ENCODE results near the gene WHRN.

Gene WHRN

DNA sequence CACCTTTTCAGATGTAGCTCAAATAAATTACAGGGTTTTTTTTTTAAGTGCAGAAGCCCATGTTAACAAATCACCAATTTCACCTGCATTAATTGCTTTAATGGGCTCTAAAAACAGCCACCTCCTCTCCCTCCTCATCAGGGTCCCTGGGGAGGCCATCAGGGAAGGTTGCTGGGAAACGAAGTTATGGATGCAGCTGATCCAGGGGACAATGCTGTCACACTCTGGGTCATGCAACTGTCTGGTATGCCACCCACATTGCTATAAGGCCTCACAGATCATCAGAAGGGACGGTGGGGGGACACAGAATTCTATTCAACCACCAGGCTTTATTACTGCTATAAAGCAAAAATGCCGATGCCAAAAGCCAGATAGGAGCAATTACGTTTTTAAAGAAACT lies 9.3 kb downstream of the WHRN start:
- no peak for DNase-seq
- in situ Hi-C loops (cut with MboI; ENCODE audit: low pct_unique_long_range_greater_than_20kb, low sequenced_read_pairs), result no loop called here

DNA sequence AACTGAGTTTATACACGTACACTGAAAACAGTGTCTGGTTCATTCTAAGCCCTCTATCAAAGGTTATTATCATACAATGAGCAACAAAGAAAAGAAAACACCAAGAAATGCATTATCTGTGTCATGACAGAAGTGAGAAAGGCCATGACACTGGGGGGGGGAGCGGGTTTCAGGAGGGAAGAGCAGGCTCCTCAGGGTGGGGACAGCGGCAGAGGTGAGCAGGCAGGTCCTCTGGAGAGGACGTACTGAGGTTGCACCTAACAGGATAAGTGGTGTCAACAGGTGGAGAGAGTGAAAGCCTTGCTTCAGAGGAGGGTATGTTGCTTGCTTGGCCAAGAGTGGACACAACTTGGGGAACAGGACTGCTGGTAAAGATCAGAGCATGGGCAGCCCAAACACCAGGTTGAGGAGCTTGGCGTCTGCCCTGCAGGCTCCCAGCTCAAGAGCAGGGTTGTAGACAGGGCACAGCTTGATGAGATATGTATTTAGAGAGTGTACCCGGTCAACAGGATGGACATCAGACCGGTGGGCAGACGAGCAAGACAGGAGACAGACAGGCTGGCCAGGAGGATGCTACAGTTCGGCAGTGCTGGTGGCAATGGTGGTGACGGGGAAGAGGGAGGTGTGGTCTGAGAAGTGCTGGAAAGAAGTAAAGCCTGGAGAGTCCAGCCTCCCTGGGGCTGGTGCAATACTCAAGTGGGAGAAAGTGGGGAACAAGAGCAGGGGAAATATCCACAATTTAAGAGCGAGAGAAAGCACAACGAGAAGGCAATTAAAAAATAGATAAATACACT lies 10.3 kb downstream of the WHRN start:
- in situ Hi-C loops (cut with MboI; ENCODE audit: low pct_unique_long_range_greater_than_20kb, low sequenced_read_pairs), result no loop called here
- no peak for DNase-seq

DNA sequence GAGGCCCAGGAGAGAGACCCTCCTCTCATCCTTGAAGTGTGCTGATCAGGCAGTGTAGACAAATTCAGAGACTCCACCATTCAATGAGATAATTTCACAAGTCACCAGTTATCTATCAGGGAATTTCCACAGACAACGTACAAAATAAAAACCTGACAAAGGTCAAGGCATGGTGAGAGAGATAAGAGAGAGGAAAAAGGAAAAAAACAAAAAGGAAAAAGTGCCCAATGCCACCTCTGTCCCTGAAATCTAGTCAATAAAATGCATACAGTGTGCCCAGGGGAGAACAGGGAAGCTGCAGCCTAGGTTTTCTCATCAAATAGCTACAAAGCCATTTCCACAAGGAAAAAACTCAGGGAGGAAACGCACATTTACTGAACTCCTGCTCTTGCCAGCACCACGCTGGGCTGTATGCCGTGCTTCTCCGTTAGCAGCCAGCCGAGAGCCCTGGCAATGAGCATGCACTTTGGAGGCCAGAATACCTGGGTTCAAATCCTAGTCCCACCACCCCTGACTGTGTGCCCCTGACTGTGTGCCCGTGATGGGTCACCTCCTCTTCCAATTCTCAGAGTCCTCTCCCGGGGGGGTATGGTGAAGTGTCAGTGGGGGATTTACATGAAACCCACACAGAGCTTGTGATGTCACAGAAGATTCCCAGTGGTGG lies 11.6 kb downstream of the WHRN start:
- in situ Hi-C loops (cut with MboI; ENCODE audit: low pct_unique_long_range_greater_than_20kb, low sequenced_read_pairs), result no loop called here
- no peak for DNase-seq

DNA sequence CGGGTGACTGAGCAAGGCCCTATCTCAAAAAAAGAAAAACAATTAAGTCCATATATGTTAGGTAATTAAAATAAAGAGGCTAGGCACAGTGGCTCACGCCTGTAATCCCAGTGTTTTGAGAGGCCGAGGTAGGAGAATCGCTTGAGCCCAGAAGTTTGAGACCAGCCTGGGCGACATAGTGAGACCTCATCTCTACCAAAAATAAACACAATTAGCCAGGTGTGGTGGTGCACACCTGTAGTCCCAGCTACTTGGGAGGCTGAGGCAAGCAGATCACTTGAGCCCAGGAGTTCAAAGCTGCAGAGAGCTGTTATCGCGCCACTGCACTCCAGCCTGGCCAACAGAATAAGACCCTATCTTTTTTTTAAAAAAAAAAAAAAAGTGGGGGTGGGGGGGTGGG lies 12.3 kb downstream of the WHRN start:
- in situ Hi-C loops (cut with MboI; ENCODE audit: low pct_unique_long_range_greater_than_20kb, low sequenced_read_pairs), result no loop called here
- DNase-seq, result no peak

DNA sequence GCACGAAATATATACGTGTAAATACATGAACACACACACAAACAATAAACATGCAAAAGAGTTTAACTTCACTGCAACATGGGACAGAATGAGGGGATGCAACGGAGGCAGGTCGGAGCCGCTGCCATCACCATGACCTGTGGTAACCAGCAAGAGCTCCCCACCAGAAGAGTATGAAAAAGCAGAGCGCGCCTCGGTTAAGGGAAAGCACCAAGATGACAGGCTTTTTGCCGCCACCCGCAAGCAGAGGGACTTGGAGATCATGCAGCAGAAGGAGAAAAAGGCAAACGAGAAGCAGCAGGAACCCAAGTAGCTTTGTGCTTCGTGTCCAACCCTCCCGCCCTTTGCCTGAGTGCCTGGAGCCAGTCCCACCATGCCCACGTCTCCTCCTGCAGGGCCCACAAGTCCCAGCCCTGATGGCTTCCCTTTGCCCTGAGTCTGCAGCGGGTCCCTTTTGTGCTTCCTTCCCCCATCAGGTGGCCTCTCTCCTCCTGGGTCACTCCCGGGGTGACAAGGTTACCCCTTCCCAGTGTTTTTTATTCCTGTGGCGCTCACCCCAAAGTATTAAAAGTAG lies 13.8 kb downstream of the WHRN start:
- in situ Hi-C loops (cut with MboI; ENCODE audit: low pct_unique_long_range_greater_than_20kb, low sequenced_read_pairs), result no loop called here
- DNase-seq, result no peak

DNA sequence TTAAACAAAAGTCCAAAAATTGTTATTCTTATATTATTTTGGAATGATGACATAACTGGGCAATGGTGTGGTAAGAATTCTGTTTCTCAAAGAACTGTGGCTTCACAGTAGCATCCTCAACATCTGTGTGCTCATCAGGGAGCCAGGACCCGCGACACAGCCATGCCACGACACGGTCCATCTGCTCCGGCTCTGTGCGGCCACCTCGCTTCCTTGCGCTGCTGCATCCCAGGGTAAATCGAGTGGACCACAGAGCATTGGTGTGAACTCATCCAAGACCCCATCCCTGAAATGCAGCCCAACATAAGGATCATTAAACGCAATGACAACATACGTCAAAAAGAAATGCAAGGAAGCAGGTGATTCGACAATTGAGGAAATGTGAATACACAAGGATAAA lies 15.3 kb downstream of the WHRN start:
- in situ Hi-C loops (cut with MboI; ENCODE audit: low pct_unique_long_range_greater_than_20kb, low sequenced_read_pairs), result no loop called here

DNA sequence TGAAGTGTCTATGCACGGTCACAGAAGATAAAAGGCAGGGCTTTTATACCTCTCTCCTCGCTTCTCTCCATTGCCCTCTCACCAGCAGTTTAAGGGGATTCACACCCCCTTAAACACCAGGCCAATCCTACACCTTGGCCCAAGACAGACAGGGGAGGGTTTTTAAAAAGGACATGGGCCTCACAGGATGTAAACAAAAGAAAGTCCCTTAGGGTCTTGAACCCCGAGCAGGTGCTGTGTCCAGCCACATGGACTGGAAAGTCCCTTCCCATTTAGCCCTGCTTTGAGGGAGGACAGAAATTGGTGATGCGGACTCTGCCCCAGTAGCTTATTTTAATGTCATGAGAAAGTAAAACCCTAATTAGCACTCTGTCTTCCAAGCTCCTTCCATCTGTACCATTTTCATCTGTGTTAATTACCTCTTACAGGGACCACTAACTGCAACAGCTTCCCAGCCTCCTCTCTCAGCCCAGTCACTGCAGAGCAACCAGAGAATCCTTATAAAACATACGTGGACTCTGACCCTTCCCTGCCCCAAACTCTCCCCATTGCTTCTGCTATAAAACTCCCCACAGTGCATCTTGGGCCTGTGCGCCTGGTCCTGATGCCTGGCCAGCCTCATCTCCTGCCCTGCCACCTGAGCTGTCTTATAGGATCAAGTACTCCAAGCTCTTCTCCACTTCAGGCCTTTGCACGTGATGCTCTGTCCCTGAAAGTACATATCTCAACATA lies 16.7 kb downstream of the WHRN start:
- DNase-seq, result no peak
- in situ Hi-C loops (cut with MboI; ENCODE audit: low pct_unique_long_range_greater_than_20kb, low sequenced_read_pairs), result no loop called here

More for the DNA sequence above, 15.3 kb downstream of the WHRN start:
- DNase-seq, result no peak

DNA sequence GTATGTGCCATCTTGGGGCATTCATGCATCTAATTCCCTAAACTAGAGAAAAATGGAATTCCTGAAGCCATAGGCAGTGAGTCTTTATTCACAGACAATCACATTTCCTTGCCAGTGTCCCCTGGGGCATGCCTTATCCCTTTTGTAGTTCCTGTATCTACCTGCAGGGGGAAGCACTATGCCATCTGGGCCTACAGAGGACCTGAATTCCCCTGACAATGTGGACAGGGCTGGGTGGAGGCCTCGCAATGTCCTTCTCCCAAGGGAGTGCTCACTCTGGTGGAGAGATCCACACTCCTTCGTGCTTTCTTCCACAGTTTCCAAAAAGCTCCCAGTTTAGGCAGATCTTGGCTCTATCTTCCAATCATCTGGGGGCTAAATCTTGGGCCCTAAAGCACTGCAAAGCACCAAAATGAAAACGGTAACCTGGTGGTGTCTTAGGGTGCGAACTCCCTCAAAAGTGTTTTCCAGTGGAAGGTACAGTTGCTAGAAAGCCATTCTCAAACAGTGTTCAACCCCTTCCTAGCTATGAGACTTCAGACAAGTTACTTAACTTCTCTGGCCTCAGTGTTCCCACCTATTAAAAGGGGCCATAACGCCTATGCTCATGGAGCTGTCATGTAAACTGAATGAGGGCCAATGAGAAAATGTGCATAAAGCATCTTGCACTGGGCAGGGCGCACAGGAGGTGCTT lies 17.5 kb downstream of the WHRN start:
- DNase-seq, result peak; percentile 64
- in situ Hi-C loops (cut with MboI; ENCODE audit: low pct_unique_long_range_greater_than_20kb, low sequenced_read_pairs), result no loop called here

DNA sequence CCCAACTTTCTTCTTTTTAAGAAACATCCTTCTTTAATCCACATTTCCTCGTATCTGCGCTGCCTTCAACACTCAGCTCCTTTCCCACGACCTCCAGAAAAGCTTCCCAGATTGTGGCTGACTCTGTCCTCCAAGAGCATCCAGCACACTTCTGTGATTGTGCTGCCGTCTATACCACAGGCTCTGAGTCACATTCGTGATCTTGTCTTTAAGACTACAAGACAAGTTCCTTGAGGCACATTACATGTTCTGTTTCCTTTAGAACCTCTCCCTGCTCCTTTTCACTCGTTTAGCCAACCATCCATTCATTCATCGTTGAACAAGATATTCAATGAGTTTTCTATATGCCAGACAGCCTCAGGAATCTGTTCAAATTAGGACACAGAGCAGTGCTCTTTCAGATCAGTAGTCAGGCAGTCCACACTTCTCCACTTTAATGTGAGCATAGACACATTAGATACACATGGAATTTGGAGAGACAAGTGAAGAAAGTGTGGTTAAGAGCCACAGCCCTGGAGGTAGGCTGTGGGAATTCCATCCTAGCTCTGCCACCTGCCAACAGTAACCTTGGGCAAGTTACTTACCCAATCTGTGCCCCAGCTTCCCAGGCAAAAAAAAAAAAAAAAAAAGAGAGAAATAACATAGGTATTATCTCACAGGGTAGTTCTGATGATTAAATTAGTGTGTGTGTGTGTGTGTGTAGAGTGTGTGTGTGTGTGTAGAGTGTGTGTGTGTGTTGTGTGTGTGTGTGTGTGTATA lies 18.9 kb downstream of the WHRN start:
- no peak for DNase-seq
- in situ Hi-C loops (cut with MboI; ENCODE audit: low pct_unique_long_range_greater_than_20kb, low sequenced_read_pairs), result no loop called here

DNA sequence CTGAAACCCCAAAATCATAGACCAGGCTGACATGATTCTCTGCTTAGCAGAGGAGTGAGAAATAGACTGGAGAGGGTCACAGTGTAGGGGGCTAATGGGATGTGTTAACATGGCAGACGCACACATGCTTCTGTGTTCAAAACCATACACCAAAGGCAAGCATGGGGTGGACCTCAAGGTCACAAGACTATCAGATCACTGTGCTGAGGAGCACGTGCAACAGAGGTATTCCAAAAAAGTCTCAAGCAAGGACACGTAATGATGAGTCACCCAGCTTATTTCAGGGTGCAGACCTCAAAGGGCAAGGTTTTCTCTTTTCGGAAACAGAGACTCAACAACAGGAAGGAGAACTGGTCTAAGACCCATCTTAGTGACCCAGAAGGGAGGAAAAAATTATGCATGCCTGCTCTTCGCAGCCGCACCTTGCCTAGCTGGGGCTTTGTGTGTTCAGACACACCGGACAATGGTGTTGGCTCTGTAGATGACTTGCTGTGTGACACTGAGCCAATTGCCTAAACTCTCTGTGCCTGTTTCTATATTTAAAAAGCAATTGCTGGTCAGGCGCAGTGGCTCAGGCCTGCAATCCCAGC lies 20.3 kb downstream of the WHRN start:
- in situ Hi-C loops (cut with MboI; ENCODE audit: low pct_unique_long_range_greater_than_20kb, low sequenced_read_pairs), result no loop called here
- no peak for DNase-seq

DNA sequence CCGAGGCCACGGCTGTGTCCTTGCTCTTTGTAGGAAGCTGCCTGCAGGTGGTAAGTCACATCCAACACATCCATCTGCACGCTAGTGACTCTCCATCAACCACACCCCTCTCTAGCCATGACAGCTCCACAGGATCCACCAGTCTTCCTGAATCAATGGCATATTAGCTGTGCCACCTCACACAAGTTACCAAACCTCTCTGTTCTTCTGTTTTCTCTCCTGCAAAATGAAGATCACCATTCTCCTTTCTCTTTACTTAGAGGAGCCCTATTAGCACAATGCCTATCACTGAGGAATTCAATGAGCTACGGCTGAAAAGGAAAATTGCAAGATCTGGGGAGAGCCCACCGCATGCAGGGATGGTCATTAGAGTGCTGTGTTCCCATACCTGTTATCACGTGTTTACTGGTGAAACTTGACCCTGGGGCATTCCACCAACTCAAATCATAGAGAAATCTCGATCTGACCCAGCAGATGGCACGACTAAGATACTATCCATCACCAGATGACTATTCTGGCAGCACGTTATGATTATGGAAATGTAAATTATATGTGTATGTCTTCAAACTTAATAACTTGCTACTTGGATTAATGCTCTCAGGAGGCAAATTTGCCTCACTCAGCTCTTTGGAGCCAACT lies 20.9 kb downstream of the WHRN start:
- no peak for DNase-seq
- in situ Hi-C loops (cut with MboI; ENCODE audit: low pct_unique_long_range_greater_than_20kb, low sequenced_read_pairs), result no loop called here

DNA sequence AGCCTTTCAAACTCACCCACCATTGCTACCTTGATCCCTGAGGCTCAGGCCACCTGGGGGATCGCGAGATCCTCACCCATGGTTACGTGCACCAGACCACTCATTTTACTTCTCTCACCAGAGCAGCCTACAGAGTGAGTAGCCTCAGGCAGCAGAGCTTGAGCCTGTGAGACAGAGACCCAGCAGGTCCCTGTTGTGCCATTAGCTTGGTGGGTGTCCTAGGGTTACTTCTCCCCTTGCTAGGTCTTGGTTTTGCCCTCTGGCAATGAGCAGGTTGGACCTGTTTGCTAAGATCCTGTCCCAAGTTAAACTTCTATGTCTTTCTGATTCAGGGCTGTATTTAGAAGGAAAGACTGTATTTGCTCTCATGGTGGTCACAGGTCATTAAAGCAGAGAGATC lies 21.8 kb downstream of the WHRN start:
- DNase-seq, result no peak

DNA sequence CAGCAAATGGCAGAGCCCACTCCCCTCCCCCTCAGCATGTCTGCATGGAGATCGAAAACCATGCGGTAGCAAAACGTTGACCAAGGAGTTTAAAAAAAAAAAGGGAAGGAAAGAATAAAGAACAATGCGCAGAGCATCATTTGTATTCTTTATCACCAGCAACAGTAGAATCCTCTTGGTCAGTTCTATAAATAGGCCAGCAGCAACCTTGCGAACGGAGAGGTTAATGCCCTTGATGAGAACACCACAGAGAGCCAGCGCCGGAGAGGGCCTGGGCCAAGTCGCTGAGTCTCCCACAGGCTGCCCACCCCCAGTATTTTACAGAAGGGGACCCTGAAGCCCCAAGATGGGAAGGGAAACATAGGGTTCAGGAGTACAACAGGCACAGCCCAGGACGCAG lies 22.7 kb downstream of the WHRN start:
- in situ Hi-C loops (cut with MboI; ENCODE audit: low pct_unique_long_range_greater_than_20kb, low sequenced_read_pairs), result no loop called here
- DNase-seq, result no peak

More for the DNA sequence above, 21.8 kb downstream of the WHRN start:
- in situ Hi-C loops (cut with MboI; ENCODE audit: low pct_unique_long_range_greater_than_20kb, low sequenced_read_pairs), result no loop called here

DNA sequence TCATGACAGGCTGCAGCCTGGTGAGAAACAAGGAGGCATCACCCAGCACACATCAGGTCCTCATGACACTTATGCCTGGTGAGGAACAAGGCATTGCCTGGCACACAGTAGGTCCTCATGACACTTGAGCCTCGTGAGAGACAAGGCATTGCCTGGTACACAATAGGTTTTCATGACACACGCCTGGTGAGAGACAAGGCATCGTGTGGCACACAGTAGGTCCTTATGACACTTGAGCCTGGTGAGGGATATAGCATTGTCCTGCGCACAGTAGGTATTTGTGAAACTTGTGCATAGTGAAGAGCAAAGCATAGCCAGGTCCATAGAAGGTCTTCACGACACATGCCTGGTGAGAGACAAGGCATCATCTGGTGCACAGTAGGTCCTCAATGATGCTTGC lies 23.5 kb downstream of the WHRN start:
- in situ Hi-C loops (cut with MboI; ENCODE audit: low pct_unique_long_range_greater_than_20kb, low sequenced_read_pairs), result no loop called here
- no peak for DNase-seq

DNA sequence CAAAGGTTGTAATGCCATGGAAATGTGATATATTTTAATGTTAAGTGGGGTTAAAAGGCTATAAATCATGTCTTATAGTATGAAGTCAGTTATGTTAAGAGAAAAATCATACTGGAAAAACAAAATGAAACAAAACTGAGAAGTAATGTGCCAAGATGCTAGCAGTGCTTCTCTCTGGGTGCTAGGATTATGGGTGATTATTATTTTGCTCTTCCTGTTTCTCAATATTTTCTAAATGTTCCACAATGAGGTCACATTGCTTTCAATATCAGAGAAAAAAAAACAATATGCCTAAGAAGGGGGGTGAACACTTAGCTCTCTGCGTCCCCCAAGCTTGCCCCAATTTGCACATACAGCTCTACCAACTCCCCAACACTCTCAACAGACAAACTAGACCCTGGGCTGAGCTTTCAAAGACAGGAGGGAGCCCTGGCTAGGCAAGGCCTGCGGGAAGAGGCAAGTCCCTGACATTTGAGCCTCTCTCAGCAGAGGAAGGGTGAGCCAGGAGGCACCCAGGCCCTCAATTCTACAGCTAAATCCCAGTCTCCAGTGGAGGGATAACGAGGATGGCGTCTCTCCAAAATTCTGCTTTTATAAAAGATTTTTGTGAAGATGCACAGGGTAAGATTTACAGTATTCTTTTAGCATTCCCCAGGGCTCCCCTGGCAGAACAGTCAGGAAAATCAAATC lies 24.4 kb downstream of the WHRN start:
- no peak for DNase-seq
- in situ Hi-C loops (cut with MboI; ENCODE audit: low pct_unique_long_range_greater_than_20kb, low sequenced_read_pairs), result no loop called here

DNA sequence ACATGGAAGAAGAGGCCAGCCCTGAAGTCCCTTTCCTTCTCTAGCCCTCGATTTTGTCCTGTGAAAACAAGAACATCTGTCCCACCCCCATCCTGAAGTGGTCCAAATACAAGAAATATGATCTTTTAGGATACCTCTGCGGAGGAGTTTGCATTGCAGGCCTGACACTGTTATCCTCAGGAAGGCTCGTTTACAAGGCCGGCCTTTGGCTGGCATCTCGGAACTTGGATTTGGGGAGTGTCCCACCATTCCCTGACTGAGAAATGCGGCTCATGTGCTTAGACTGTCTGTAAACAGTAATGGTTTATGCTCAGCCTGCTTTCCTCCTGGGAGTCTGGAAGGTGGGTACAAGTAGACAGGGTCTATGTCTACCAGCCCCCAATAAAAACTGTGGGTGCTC lies 26.4 kb downstream of the WHRN start:
- DNase-seq, result no peak
- in situ Hi-C loops (cut with MboI; ENCODE audit: low pct_unique_long_range_greater_than_20kb, low sequenced_read_pairs), result no loop called here

DNA sequence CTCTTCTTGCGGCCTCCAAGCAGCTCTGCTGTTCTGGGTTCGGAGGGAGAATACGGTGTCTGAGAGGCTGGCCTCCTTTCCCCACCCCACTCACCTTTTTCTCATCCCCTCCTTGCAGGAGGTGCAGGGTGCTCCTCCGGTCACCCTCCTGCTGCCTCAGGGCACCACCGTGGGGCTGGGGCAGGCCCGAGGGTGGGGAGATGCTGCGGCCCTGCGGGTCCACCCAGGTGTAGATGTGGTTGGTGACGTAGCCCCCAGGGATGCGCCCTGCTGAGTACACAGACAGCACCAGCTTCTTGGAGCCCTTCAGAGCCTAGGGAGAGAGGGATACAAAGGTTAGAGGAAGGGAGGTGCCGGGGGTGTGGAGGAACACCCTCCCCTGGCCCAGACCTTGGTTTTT lies 26.8 kb downstream of the WHRN start:
- no peak for DNase-seq
- in situ Hi-C loops (cut with MboI; ENCODE audit: low pct_unique_long_range_greater_than_20kb, low sequenced_read_pairs), result no loop called here

Measured in KBM-7 (cell line).